ENCODE measurements around the gene ATXN1. TPM values are rescaled to one million over a fixed set of nuclear protein-coding genes. Genes with fewer than 3 reads are reported as not detected.

Gene ATXN1
- polyA plus RNA-seq, 2 of the 4 experiments (the other 2 are of a cell fraction): 2.9 to 8.3 TPM

GRCh38 chr6:16639684-16640480 lies 121.4 kb downstream of the ATXN1 start:
- Histone ChIP-seq H3K4me1 (peaks cover 19% of the 10 kb centered on the region), H3K4me3 (no peak overlapping the region), H3K4me2 (peak overlapping the region; percentile 32; the same call in 1 of the 3 replicates), H3K27ac (0 out of 6 replicates have a peak overlapping the region, but pooled peaks of 1 of the 2 experiments have one; percentile 42), H3K9me3 (0 out of 3 replicates have a peak, but pooled peaks cover 2% of the 10 kb centered on the region)
- CTCF ChIA-PET: interaction anchor here (1.5 kb wide), 1 partner anchor 8 kb away, joined by 3 read pairs; no protein-coding TSS in a partner anchor
- TF ChIP-seq HDAC2 (IDR thresholded peaks at IDR 0.05) (no peak), ESRRA (IDR thresholded peaks at IDR 0.05; ENCODE audit: borderline replicate concordance, low read length) (no peak), FOSL2 (IDR thresholded peaks at IDR 0.05) (no peak), FOSL2 (CRISPR knock-in tag; IDR thresholded peaks at IDR 0.05) (peak; percentile 43; the same call in 1 of the 2 replicates)
- 87% methylated on average over 7 of the region's 10 CpGs for WGBS (ENCODE audit: missing lambda C conversion rate)
- POLR2A ChIA-PET: no interaction called here
- peak; percentile 13 to 25 for DNase-seq (ENCODE audit: low read depth in 1 of 2, low spot score in 1 of 2)
- ATAC-seq: peak; percentile 75 to 87; a peak in 5 of 6 replicates
- no peak for FAIRE-seq

- H3K4me2 ChIP-seq: no peak overlapping the region
- H3K4me1 ChIP-seq: peaks cover 19% of the 10 kb centered on the region
- ChIA-PET CTCF (interaction anchor here (0.7 to 1.8 kb wide), 3 partner anchors 13 to 126 kb away, joined by 3 to 4 read pairs (median 3); no protein-coding TSS in a partner anchor), POLR2A (no interaction called here)
- no peak overlapping the region for H3K27ac ChIP-seq
- FAIRE-seq: no peak
- H3K9me3 ChIP-seq: 0 out of 3 replicates have a peak, but pooled peaks cover 2% of the 10 kb centered on the region
- no peak for DNase-seq (ENCODE audit: low read depth in 1 of 2, low spot score in 1 of 2)
- TF ChIP-seq CBX8 (IDR thresholded peaks at IDR 0.05) (no peak), RFX5 (IDR thresholded peaks at IDR 0.05) (no peak), EHF (CRISPR knock-in tag; IDR thresholded peaks at IDR 0.05) (no peak), MAX (IDR thresholded peaks at IDR 0.05) (no peak), FOSB (CRISPR knock-in tag; IDR thresholded peaks at IDR 0.05) (no peak), CTCF (IDR thresholded peaks at IDR 0.05) (no peak), ELK1 (IDR thresholded peaks at IDR 0.05; ENCODE audit: low read depth, low read length) (no peak)
- no peak overlapping the region for H3K4me3 ChIP-seq
- WGBS (ENCODE audit: missing lambda C conversion rate): 83% methylated on average over 5 of the region's 5 CpGs
- ATAC-seq: no peak
These were observed 123.6 kb downstream of the ATXN1 start for GRCh38 chr6:16637635-16638034.

- no peak overlapping the region for H3K4me3 ChIP-seq
- no peak overlapping the region for H3K4me2 ChIP-seq
- H3K27ac ChIP-seq: peak overlapping the region in 1 of 2 experiments; percentile 1; a peak in 1 of 6 replicates
- FAIRE-seq (no peak), ATAC-seq (no peak), DNase-seq (ENCODE audit: low read depth in 1 of 2, low spot score in 1 of 2) (peak in 1 of 2 experiments; percentile 7)
- CTCF ChIA-PET: interaction anchor here (0.6 to 1.8 kb wide), 3 partner anchors 18 to 22 kb away, joined by 3 read pairs; no protein-coding TSS in a partner anchor
- 93% methylated on average over 14 of the region's 14 CpGs for WGBS (ENCODE audit: missing lambda C conversion rate)
- peaks cover 19% of the 10 kb centered on the region for H3K4me1 ChIP-seq
- POLR2A ChIA-PET: no interaction called here
- TF ChIP-seq TP53 (CRISPR knock-in tag; IDR thresholded peaks at IDR 0.05) (no peak), JUN (IDR thresholded peaks at IDR 0.05) (no peak), HOXB13 (CRISPR knock-in tag; IDR thresholded peaks at IDR 0.05; ENCODE audit: low read depth) (no peak), SMC3 (IDR thresholded peaks at IDR 0.05) (no peak)
- no peaks in the 10 kb centered on the region for H3K9me3 ChIP-seq
These were observed 125.3 kb downstream of the ATXN1 start for GRCh38 chr6:16635810-16636602.
